NCI-H146 treated with DMSO at 0.1 percent for 48 hours (cell line): Measurements from ENCODE around the gene WLS.
A peak's percentile ranks its signal among the peaks of the same experiment; 100 is the strongest.
"Not testable (repeated sequence)": the region's sequence is repeated elsewhere in the genome, so short reads cannot be mapped to it uniquely, and the experiment has no call there.

Experiments
- DNase-seq: peaks from one replicate; lab custom pipeline; 2025; ENCODE audit not compliant: unreplicated experiment; lab: John Stamatoyannopoulos, UW

The WLS gene

GRCh38 chr1:68201546-68202238, 30.6 kb downstream of the WLS start:
- no peak for DNase-seq

DNA sequence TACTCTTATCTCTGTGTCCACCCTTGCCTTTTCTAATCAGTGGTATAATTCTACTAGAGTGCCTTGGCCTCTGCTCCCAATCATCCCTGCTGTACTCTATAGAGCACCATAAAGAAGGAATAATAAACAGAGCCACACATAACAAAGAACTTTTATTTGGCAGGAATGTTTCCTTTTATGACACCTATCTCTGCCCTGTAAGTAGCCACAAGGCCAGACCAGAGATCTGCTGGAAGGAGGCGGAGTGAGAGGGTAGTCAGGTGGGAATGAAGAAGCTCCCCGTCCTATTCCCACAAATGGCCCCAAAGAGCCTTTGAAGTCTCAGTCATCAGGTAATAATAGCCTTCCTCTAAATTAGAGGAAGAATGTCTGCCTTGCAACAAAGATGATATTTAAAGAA, 32.7 kb downstream of the WLS start:
- no peak for DNase-seq

GRCh38 chr1:68198752-68199151, 33.6 kb downstream of the WLS start:
- no peak for DNase-seq

GRCh38 chr1:68197891-68198290, 34.4 kb downstream of the WLS start:
- DNase-seq, result peak; percentile 51

DNA sequence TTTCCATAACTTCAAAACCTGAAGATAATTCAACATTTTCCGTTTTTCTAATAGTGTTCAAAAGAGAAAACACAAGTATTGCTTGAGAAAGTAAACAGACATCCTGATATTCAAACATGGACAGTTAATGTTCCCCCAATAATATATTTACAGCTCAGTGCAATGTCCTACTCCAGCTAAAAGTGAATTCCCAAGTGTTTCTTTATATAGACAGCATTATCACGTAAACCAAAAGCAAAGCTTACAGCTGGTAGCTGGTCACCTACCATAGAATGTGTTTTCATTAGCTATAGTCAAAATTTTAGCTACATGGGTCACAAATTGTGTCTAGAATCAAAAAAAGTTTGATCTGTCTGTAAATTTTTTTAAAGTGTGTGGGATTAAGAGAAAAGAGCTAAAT, 34.9 kb downstream of the WLS start:
- DNase-seq, result no peak

DNA sequence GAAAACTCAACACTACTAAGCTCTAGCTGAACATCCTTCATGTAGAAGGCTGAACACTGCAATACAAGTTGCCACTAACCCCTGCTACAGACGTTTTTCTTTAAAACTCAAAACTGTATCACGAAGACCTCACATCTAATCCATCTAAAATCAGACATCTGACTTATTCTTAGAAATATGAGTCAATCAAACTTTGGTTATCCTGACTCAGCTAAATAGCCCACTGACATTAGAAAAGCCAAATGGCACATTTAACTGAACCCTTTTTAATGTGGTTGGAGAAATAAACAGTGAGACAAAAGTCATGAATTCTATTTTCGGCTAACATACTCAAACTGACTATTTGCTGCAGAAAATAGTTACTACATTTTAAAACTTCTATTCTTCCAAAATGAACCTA, 35.6 kb downstream of the WLS start:
- no peak for DNase-seq

DNA sequence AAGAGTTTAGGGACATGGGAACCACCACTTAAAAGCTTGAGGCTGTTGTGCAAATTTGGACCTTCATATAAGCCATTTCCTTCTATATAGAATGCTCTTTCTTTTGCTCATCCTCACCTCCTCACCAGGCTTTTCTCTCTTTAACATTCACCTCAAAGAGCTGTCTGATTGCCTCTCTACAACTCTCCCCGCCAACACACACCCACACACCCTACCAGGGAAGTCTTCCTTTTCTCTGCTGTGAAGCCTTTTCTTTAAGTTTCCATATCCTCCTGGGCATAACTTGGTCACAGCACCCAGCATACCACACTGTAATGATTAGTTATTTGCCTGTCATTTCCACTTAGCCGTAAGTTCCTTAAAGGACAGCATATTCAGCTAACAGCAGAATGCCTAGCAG, 40.6 kb downstream of the WLS start:
- DNase-seq, result no peak

GRCh38 chr1:68188644-68189340, 43.5 kb downstream of the WLS start:
- no peak for DNase-seq

DNA sequence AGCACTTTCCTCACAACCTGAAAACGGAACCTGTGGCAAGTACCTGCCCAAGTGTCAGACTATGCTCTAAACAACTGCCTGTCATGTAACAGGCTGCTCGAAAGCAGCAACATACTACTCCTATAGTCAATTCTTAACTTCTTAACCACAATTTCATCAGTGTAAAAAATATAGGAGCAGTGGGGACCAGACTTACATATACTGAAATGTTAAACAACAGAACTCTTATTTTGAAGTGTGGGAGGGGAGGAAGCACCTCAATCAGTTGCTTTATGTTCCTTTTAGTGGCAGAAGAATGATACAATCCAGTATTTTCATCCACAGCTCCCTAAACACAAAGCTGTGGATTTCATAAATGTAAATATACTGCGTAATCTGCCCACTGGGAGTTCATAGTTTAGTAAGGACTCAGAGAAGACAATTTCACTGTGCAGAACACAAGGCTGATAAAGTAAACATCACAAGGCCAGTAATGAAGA, 44.2 kb downstream of the WLS start:
- DNase-seq, result no peak

GRCh38 chr1:68185743-68186142, 46.6 kb downstream of the WLS start:
- no peak for DNase-seq

GRCh38 chr1:68183895-68184294, 48.4 kb downstream of the WLS start:
- no peak for DNase-seq

DNA sequence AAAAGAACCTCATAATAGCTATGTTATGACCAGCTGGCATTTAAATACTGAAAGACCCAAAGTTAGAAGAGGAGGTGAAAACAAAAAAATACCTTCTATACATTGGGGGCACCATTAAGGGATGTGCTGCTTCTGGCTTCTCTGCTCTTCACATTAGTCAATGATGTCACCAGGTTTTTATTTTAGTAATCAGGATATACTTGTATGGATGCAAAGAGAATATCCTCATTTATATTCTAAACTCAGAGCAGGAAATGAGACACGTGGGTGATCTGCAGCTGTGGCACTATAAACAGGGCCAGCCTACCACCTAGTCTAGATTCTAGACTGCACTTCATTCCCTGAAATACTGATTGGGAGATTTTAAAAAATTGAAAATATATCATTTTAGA, 51.2 kb downstream of the WLS start:
- no peak for DNase-seq

DNA sequence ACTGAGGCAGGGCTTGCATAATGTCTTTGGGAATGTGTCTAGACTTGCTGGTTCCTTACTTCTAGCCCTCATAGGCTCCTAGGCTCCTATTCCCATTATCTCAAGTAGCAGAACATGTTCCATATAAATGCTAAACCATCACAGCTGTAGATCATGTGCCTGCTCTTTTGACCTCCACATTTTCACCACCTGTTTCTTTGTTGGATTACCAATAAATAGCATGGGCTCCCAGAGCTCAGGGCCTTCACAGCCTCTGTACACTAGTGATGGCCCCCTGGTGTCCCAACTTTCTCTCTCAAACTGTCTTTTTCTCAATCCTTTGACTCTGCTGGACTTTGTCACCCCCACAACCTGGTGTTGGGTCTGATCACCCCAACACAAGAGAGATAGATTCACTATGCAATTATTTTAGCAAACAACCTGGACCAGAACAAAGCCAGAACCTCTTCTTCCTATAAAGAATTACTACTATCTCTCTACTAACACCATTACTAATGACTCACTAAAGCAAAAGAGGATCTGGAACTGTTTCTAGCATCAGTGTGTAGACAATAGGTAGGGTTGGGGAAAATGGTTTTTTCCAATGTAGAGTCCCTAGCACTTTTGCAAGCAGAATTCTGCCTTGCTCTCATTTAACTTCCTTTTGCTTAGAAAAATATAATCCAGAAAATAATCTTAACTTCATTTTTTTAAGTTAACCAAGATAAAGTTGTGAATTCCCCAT, 51.7 kb downstream of the WLS start:
- DNase-seq, result peak; percentile 41

DNA sequence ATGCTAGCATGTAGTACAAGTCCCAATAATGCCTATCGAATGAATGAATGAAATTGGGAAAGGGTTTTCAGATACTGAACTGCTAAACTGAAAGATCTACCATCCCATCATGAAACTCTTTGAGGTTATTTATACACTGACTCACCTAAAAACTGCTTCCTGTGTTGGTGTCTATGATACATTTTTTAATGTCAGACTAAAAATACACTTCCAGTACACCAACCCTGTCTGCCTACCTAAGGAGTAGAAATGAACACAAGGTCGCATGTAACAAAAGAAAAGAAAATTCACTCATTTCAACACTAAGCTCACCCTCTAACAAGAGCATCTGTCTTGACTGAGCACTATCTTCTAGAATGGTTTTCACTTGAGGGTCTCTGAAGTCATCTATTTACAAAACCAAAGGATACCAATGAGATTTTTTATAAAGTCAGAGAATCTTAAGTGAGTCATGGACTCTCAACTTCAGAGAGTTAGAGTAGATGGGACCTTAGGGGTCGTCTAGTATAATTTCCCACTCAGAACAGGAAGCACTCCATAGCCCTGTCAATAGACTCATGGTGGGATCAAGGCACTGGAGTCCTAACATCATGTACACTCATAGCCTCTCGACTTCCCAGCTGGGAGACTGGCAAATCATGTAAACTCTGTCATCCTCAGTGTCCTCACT, 53.4 kb downstream of the WLS start:
- DNase-seq, result no peak

DNA sequence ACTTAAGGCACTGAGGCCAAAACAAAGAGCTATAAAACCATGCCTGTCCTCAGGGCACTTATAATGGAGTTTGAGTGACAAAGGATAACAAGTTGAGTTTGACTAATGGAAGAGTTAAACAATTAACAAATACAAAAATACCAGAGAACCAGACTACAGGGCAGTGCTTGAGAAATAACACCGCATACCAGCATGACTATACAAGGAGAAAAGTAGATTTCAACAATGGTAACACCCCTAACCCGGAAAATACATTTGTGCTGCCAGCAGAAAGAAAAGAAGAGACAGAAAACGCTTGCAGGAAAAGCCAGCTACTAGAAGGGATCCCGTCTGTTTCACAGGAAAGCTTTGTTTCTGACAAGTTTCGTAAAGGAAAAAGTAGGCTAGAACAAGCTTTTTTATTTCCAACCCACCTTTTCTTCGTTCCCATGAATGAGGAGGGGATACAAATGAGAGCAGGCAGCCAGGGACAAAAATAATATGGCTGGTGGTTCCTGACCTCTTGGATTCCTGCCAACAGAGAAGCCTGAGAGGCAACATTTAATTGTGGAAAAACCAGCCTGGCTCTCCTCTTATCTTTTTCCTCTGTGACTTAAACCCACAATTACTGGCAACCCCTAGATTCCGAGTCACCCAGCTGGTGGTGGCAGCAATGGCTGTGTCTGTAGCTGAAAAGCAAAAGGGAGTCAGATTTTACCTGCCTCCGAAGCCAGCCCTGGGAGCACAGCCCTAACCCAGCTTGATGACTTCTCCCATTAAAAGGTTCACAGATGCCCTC, 56.5 kb downstream of the WLS start:
- peak; percentile 90 for DNase-seq

- DNase-seq, result no peak
Measured at GRCh38 chr1:68174738-68175113, 57.6 kb downstream of the WLS start.

GRCh38 chr1:68173936-68174737, 58.2 kb downstream of the WLS start:
- peak; percentile 35 for DNase-seq

DNA sequence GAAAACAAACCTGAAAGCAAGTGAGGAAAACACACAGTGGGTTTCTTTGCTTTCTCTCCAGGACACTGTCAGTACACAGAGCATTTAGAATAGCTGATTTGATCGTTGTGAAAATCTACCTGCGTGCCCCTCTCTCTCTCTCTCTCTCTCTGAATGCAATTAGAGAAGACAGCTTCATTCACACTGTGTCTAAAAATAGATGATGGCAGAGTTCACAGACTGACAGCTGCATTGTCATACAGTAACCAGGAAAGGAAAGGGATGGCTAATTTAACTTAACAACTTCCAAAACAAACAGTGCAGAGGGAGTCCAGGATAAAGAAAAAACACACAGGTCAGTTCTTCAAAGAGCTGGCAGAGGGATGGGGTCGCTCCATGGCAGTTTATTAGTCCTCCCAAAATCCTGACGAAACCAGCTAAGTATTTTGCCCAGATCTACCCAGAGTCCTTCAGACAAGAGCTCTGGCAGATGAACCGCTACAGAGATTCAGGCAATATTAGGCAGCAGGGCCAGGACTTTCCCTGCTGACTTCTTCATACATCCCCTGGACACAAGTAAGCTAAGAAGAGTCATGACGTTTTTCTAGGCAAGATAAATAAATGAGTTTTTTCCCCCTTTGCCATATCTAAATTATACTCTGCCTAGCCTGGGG, 58.9 kb downstream of the WLS start:
- DNase-seq, result peak; percentile 97

- not testable (repeated sequence) for DNase-seq
Measured at GRCh38 chr1:68171795-68172194, 60.5 kb downstream of the WLS start.
